Measurements from ENCODE around the gene TOR1A. TPM values are rescaled to one million over a fixed set of nuclear protein-coding genes. Genes with fewer than 3 reads are reported as not detected.

The TOR1A gene
- total RNA-seq, 1 experiment from 2014 or later: 36.3 TPM

GRCh38 chr9:129781981-129782380 lies 42.0 kb downstream of the TOR1A start:
- Mint-ChIP-seq H3K4me3 (ENCODE audit: low read depth, unreplicated experiment) (no peak overlapping the region), H3K9me3 (ENCODE audit: low read depth, unreplicated experiment) (no peaks in the 10 kb centered on the region), H3K4me1 (ENCODE audit: low read depth, unreplicated experiment) (peaks cover 8% of the 10 kb centered on the region), H3K27me3 (ENCODE audit: unreplicated experiment) (peaks cover 23% of the 10 kb centered on the region), H3K27ac (ENCODE audit: unreplicated experiment) (no peak overlapping the region), H3K36me3 (ENCODE audit: insufficient read depth, unreplicated experiment) (peaks cover 10% of the 10 kb centered on the region)
- no peak for TF ChIP-seq CTCF (IDR thresholded peaks at IDR 0.05; ENCODE audit: unreplicated experiment)
- CTCF ChIA-PET: interaction anchor here (0.6 to 1.5 kb wide), 2 partner anchors 44 to 54 kb away, joined by 5 read pairs; no protein-coding TSS in a partner anchor
- no peak for DNase-seq
- BruUV-seq (replicated peaks): no TSS peak
- intact Hi-C loops (cut with micrococcal nuclease; ENCODE audit: unreplicated experiment): loop anchor here (2.0 kb wide), 1 partner anchor 43 kb away; no protein-coding TSS in a partner anchor

GRCh38 chr9:129781131-129781530 lies 42.8 kb downstream of the TOR1A start:
- no TSS peak for BruUV-seq (replicated peaks)
- H3K9me3 Mint-ChIP-seq (ENCODE audit: low read depth, unreplicated experiment): no peaks in the 10 kb centered on the region
- CTCF ChIA-PET: interaction anchor here (1.5 kb wide), 1 partner anchor 43 kb away, joined by 5 read pairs; no protein-coding TSS in a partner anchor
- peaks cover 14% of the 10 kb centered on the region for H3K27me3 Mint-ChIP-seq (ENCODE audit: unreplicated experiment)
- peaks cover 12% of the 10 kb centered on the region for H3K4me1 Mint-ChIP-seq (ENCODE audit: low read depth, unreplicated experiment)
- DNase-seq: no peak
- H3K36me3 Mint-ChIP-seq (ENCODE audit: insufficient read depth, unreplicated experiment): peaks cover 16% of the 10 kb centered on the region
- H3K27ac Mint-ChIP-seq (ENCODE audit: unreplicated experiment): no peak overlapping the region
- intact Hi-C loops (cut with micrococcal nuclease; ENCODE audit: unreplicated experiment): no loop called here
- no peak for TF ChIP-seq CTCF (IDR thresholded peaks at IDR 0.05; ENCODE audit: unreplicated experiment)
- no peak overlapping the region for H3K4me3 Mint-ChIP-seq (ENCODE audit: low read depth, unreplicated experiment)

DNA sequence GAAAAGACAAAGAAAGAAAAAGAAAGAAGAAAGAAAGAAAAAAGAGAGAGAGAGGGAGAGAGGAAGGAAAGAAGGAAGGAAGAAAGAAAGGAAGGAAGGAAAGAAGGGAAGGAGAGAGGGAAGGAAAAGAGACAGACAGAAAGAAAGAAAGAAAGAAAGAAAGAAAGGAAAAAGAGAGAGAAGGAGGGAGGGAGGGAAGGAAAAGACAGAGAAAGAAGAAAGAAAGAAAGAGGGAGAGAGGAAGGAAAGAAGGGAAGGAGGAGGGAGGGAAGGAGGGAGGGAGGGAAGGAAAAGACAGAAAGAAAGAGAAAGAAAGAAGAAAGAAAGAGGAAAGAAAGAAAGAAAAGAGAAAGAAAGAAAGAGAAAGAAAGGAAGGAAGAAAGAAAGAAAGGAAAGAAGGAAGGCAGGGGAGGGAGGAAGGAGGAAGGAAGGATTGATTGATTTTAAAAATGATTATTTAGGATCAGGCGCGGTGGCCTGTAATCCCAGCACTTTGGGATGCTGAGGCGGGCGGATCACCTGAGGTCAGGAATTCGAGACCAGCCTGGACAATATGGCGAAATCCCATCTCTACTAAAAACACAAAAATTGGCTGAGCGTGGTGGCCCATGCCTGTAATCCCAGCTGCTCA lies 44.3 kb downstream of the TOR1A start:
- Mint-ChIP-seq H3K36me3 (ENCODE audit: insufficient read depth, unreplicated experiment) (peaks cover 16% of the 10 kb centered on the region), H3K4me3 (ENCODE audit: low read depth, unreplicated experiment) (no peak overlapping the region), H3K27ac (ENCODE audit: unreplicated experiment) (no peak overlapping the region), H3K27me3 (ENCODE audit: unreplicated experiment) (no peaks in the 10 kb centered on the region), H3K4me1 (ENCODE audit: low read depth, unreplicated experiment) (peaks cover 12% of the 10 kb centered on the region), H3K9me3 (ENCODE audit: low read depth, unreplicated experiment) (no peaks in the 10 kb centered on the region)
- no peak for TF ChIP-seq CTCF (IDR thresholded peaks at IDR 0.05; ENCODE audit: unreplicated experiment)
- no TSS peak for BruUV-seq (replicated peaks)
- DNase-seq: no peak
- CTCF ChIA-PET: no interaction called here
- intact Hi-C loops (cut with micrococcal nuclease; ENCODE audit: unreplicated experiment): loop anchor here (10.0 kb wide), 1 partner anchor 645 kb away; no protein-coding TSS in a partner anchor

DNA sequence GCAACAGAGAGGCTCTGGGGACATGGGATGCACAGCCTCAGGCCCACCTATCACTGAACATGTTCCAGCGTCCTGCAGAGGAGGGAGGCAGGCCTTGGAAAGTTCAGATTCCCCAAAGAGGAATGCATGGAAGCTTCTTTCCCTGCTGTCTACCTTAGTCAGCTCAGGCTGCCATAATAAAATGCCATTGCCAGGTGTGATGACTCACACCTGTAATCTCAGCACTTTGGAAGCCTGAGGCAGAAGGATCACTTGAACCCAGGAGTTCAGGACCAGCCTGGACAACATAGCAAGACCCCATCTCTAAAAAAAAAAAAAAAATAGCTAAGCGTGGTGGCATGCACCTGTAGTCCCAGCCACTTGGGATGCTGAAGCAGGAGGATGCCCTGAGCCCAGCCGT lies 45.5 kb downstream of the TOR1A start:
- no TSS peak for BruUV-seq (replicated peaks)
- peaks cover 16% of the 10 kb centered on the region for H3K36me3 Mint-ChIP-seq (ENCODE audit: insufficient read depth, unreplicated experiment)
- no peak for TF ChIP-seq CTCF (IDR thresholded peaks at IDR 0.05; ENCODE audit: unreplicated experiment)
- intact Hi-C loops (cut with micrococcal nuclease; ENCODE audit: unreplicated experiment): loop anchor here (10.0 kb wide), 1 partner anchor 644 kb away; no protein-coding TSS in a partner anchor
- no peaks in the 10 kb centered on the region for H3K27me3 Mint-ChIP-seq (ENCODE audit: unreplicated experiment)
- no peak overlapping the region for H3K27ac Mint-ChIP-seq (ENCODE audit: unreplicated experiment)
- CTCF ChIA-PET: no interaction called here
- no peaks in the 10 kb centered on the region for H3K9me3 Mint-ChIP-seq (ENCODE audit: low read depth, unreplicated experiment)
- no peak for DNase-seq
- H3K4me3 Mint-ChIP-seq (ENCODE audit: low read depth, unreplicated experiment): no peak overlapping the region
- H3K4me1 Mint-ChIP-seq (ENCODE audit: low read depth, unreplicated experiment): peaks cover 24% of the 10 kb centered on the region

Measured in Calu3 (cell line).